Measurements from ENCODE around the gene MTA3. TPM values are rescaled to one million over a fixed set of nuclear protein-coding genes. Genes with fewer than 3 reads are reported as not detected.

MTA3 gene
- total RNA-seq, 4 donors from 2014 or later, result 6.6 to 21.6 (median 9.5) TPM

DNA sequence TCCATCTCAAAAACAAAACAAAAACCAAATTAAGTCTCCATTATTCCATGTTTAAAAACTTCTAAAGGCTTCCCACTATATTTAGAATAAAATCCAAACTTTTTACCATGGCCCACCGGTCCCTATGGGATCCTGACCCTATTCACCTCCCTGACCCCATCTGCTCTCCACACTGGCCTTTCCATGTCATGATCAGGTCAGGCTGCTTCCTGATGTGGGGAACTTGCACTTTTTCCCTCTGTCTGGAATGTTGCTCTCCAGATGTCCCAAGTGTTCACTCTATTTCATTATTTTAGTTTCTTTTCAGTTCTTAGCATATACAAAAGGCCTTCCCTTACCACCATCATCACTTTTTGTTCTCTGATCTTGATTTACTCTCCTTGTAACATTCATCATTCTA is 7.5 kb upstream of the MTA3 start:
- in situ Hi-C loops (cut with MboI; ENCODE audit: low sequenced_read_pairs in 4 of 4), result no loop called here
- intact Hi-C loops (cut with DNase I; ENCODE audit: low total_unique reads), result no loop called here
- DNase-seq, result no peak

DNA sequence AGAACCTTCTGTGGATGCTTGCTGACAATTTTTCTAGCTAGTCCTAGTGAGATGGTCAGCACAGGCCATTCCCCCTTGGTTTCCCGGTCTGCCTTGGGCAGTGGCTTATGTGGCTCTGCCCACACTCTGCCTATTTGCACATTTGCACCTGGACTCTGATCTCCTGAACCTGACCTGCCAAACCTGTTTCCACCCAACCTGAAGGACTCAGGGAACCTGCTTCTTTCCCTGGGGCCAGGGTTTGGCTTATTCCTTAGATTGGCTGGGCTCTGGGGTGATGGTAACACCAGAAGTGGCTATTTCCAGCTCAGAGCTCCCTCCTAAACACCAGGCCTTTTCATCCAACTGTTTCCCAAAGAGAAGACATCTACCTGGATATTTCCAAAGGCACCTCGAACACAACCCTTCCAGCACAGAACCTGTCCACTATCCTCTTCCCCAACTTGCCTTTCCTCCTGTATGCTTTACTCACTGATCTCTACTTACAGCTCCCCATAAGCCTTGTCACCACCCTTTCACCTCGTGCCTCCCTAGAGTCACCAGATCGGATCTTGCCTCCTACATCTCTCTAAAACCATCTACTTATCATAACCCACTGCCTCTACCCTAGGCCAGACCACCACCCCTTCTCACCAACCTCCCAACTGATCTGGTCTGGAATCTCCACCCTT is 5.8 kb upstream of the MTA3 start:
- Histone ChIP-seq H3K4me1 (peaks cover 8 to 15% of the 10 kb centered on the region in 2 donors), H3K27ac (no peak overlapping the region), H3K9me3 (no peaks in the 10 kb centered on the region), H3K36me3 (no peaks in the 10 kb centered on the region), H3K27me3 (no peaks in the 10 kb centered on the region), H3K4me3 (no peak overlapping the region)
- in situ Hi-C loops (cut with MboI; ENCODE audit: low sequenced_read_pairs in 4 of 4) (no loop called here), intact Hi-C loops (cut with DNase I; ENCODE audit: low total_unique reads) (no loop called here)
- no peak for ATAC-seq
- TF ChIP-seq POLR2A (IDR thresholded peaks at IDR 0.05), result no peak
- TF ChIP-seq, protein P1, sequence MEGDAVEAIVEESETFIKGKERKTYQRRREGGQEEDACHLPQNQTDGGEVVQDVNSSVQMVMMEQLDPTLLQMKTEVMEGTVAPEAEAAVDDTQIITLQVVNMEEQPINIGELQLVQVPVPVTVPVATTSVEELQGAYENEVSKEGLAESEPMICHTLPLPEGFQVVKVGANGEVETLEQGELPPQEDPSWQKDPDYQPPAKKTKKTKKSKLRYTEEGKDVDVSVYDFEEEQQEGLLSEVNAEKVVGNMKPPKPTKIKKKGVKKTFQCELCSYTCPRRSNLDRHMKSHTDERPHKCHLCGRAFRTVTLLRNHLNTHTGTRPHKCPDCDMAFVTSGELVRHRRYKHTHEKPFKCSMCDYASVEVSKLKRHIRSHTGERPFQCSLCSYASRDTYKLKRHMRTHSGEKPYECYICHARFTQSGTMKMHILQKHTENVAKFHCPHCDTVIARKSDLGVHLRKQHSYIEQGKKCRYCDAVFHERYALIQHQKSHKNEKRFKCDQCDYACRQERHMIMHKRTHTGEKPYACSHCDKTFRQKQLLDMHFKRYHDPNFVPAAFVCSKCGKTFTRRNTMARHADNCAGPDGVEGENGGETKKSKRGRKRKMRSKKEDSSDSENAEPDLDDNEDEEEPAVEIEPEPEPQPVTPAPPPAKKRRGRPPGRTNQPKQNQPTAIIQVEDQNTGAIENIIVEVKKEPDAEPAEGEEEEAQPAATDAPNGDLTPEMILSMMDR (IDR thresholded peaks at IDR 0.05 in 4 of 5, conservative IDR thresholded peaks at IDR 0.05 in 1 of 5), result no peak
- no peak for DNase-seq

More for the DNA sequence above, 7.5 kb upstream of the MTA3 start:
- no peak for ATAC-seq
- Histone ChIP-seq H3K4me1 (no peaks in the 10 kb centered on the region), H3K27ac (no peak overlapping the region), H3K27me3 (no peaks in the 10 kb centered on the region), H3K9me3 (no peaks in the 10 kb centered on the region), H3K36me3 (no peaks in the 10 kb centered on the region), H3K4me3 (no peak overlapping the region)
- TF ChIP-seq POLR2A (IDR thresholded peaks at IDR 0.05), result no peak
- TF ChIP-seq, protein P1 (IDR thresholded peaks at IDR 0.05 in 4 of 5, conservative IDR thresholded peaks at IDR 0.05 in 1 of 5), result no peak

DNA sequence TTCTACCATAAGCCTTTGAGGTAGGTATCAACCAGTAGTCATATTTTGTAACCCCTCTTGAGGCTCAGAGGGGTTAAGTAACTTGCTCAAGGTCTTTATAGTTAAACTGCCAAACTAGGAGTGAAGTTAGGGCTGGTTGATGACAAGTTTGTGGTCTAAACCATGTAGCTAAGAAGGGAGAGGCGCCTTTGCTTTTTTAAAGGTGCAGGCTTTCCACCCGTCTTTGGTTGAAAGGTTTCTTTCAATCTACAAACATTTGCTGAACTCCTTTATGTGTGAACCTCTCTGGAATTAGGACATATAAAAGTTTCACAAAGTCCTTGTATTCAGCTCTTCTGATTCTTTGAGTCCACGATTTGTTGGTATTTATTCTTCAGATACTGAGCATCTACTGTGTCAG is 2.4 kb upstream of the MTA3 start:
- in situ Hi-C loops (cut with MboI; ENCODE audit: low sequenced_read_pairs in 4 of 4) (no loop called here), intact Hi-C loops (cut with DNase I; ENCODE audit: low total_unique reads) (no loop called here)
- Histone ChIP-seq H3K27me3 (no peaks in the 10 kb centered on the region), H3K4me3 (no peak overlapping the region), H3K36me3 (no peaks in the 10 kb centered on the region), H3K9me3 (no peaks in the 10 kb centered on the region), H3K27ac (peak overlapping the region; percentile 76 to 92 (median 87)), H3K4me1 (peaks cover 17 to 30% of the 10 kb centered on the region in 2 donors)
- no peak for DNase-seq
- TF ChIP-seq, protein P1 (IDR thresholded peaks at IDR 0.05 in 4 of 5, conservative IDR thresholded peaks at IDR 0.05 in 1 of 5), result no peak
- no peak for TF ChIP-seq POLR2A (IDR thresholded peaks at IDR 0.05)
- no peak for ATAC-seq

DNA sequence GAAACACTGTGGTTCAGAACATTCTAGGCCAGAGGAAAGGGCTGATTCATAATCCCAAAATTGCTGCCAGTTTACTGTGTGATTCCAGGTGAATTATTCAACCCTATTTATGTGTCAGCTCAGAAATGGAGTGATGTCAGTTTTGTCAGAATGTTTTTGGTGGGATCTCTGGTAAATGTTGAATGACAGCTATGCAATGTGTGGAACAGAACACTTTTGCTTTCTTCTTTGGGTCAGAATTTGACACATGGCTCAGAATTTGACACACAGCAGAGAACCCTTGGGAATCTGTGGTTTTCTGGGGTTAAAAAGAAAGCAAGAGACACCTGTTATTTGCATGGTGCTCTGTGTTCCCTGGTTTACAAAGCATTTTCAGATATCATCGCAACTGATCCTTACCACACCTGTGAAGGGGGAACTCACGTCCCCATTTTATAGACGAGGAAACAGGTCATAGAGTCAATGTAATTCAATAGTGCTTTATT is 1.6 kb upstream of the MTA3 start:
- DNase-seq (no peak), ATAC-seq (peak in 1 of 2 donors; percentile 77)
- no peaks in the 10 kb centered on the region for H3K36me3 ChIP-seq
- in situ Hi-C loops (cut with MboI; ENCODE audit: low sequenced_read_pairs in 4 of 4) (no loop called here), intact Hi-C loops (cut with DNase I; ENCODE audit: low total_unique reads) (no loop called here)
- peak overlapping the region; percentile 76 to 92 (median 87) for H3K27ac ChIP-seq
- H3K4me3 ChIP-seq, result no peak overlapping the region
- H3K4me1 ChIP-seq, result peaks cover 17 to 30% of the 10 kb centered on the region in 2 donors
- no peaks in the 10 kb centered on the region for H3K9me3 ChIP-seq
- H3K27me3 ChIP-seq, result no peaks in the 10 kb centered on the region
- TF ChIP-seq, protein P1 (IDR thresholded peaks at IDR 0.05 in 4 of 5, conservative IDR thresholded peaks at IDR 0.05 in 1 of 5), result no peak
- TF ChIP-seq POLR2A (IDR thresholded peaks at IDR 0.05), result no peak
